ENCODE measurements around the gene CLCNKB. TPM values are rescaled to one million over a fixed set of nuclear protein-coding genes. Genes with fewer than 3 reads are reported as not detected.

Gene CLCNKB
- total RNA-seq, 1 donor from 2014 or later, result 0.97 TPM

DNA sequence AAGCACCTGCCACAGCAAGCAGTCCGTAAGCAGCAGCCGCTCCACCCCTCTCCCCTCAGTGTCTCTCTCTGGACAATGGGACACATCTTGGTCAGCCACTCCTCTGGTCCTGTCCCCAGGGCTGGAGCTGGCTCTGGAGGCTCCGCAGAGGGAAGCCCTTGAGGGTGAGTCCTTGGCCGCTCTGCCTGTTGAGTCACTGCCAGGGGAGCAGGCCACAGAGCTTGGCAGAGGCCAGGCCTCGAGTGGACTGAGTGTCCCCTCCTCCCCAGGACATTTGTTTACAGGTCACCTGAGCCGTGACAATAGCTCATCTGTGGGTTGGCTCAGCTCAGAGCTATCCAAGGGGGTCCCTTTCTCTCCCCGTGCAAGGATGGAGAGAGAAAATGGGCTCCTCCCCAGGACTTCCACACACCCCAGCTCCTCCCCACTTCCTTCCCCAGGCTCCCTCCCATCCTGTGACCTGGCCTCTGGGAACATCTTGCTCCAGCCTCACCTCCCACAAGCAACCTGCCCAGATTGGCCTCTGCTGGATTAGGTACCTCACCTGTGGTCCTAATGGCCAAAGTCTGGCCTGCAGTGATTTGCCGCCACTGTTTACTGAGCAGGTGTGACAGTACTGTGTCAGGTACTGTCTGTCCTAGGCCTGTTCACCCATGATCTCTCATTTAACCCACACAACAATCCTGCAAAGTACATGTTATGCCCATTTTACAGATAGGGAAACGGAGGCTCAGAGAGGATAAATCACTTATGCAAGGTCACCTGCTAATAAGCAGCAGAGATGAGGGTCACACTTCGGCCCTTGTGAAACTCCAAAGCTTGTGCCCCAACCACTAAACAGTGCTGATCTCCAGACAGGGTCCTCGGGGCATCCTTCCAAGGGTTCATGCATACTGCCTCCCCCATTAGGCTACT is 25.0 kb downstream of the CLCNKB start:
- H3K4me1 ChIP-seq, result peaks cover 39% of the 10 kb centered on the region
- no peak overlapping the region for H3K27ac ChIP-seq
- H3K36me3 ChIP-seq, result no peaks in the 10 kb centered on the region
- Mint-ChIP-seq H3K9me3 (no peaks in the 10 kb centered on the region), H3K4me1 (peaks cover 49% of the 10 kb centered on the region), H3K4me3 (peak overlapping the region; percentile 73), H3K27me3 (ENCODE audit: insufficient read depth, low read depth) (peaks cover 17% of the 10 kb centered on the region), H3K36me3 (no peaks in the 10 kb centered on the region), H3K27ac (peak overlapping the region; percentile 83)
- no peaks in the 10 kb centered on the region for H3K9me3 ChIP-seq (ENCODE audit: low read depth)
- no peak overlapping the region for H2AFZ ChIP-seq (replicated peaks)
- no peaks in the 10 kb centered on the region for H3K79me2 ChIP-seq (ENCODE audit: low read depth)
- H3F3A ChIP-seq (ENCODE audit: low read depth), result peaks cover 15% of the 10 kb centered on the region
- H3K27me3 ChIP-seq, result peaks cover 21% of the 10 kb centered on the region
- no peak for DNase-seq (ENCODE audit: low spot score)
- TF ChIP-seq EZH2phosphoT487 (IDR thresholded peaks at IDR 0.05) (no peak), EZH2 (IDR thresholded peaks at IDR 0.05) (no peak), CTCF (IDR thresholded peaks at IDR 0.05) (no peak)
- H3K4me2 ChIP-seq, result peak overlapping the region; percentile 1
- no peaks in the 10 kb centered on the region for H4K20me1 ChIP-seq (ENCODE audit: low read depth)
- H3K9ac ChIP-seq, result no peak overlapping the region
- H3K4me3 ChIP-seq, result no peak overlapping the region

DNA sequence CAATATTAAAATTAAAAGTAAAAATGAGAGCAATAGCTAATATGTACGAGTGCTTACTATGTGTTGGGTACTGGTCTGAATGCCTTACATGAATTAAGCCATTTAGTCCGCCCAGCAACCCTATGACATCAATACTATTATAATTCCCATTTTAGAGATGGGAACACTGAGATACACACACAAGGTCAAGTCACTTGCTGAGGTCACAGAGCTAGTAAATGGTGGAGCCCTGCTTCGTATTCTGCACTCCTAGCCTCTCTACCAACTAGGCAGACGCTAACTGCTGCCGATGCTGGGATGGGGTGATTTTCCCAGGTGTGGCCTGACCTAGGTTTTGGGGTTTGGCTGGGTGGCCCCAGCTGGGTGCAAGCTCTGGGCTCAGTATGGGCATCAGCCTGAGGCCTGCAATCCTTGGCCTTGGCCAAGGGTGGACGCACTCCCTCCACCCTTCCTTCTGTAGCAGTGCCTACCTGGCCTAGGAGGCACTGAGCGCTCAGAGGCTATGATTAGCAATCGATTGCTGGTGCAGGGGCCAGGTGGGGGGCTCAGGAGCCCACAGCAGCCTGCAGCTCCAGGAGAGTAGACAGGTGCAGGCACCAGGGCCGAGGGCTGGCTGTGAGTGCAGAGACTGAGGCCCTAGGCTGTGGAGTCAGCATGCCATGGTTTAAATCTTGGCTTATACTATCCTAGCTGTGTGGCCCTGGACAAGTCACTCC is 27.2 kb downstream of the CLCNKB start:
- peaks cover 29% of the 10 kb centered on the region for H3K4me1 ChIP-seq
- Mint-ChIP-seq H3K9me3 (no peaks in the 10 kb centered on the region), H3K4me3 (no peak overlapping the region), H3K27ac (no peak overlapping the region), H3K4me1 (peaks cover 37% of the 10 kb centered on the region), H3K27me3 (ENCODE audit: insufficient read depth, low read depth) (peaks cover 31% of the 10 kb centered on the region), H3K36me3 (no peaks in the 10 kb centered on the region)
- no peak for DNase-seq (ENCODE audit: low spot score)
- no peaks in the 10 kb centered on the region for H3K36me3 ChIP-seq
- no peak overlapping the region for H3K4me3 ChIP-seq
- H3K27me3 ChIP-seq, result peaks cover 43% of the 10 kb centered on the region
- no peak overlapping the region for H2AFZ ChIP-seq (replicated peaks)
- H3K9ac ChIP-seq, result no peak overlapping the region
- TF ChIP-seq EZH2phosphoT487 (IDR thresholded peaks at IDR 0.05), result no peak
- no peak for TF ChIP-seq EZH2 (IDR thresholded peaks at IDR 0.05)
- TF ChIP-seq CTCF (IDR thresholded peaks at IDR 0.05), result no peak
- H4K20me1 ChIP-seq (ENCODE audit: low read depth), result no peaks in the 10 kb centered on the region
- peaks cover 15% of the 10 kb centered on the region for H3F3A ChIP-seq (ENCODE audit: low read depth)
- no peak overlapping the region for H3K27ac ChIP-seq
- H3K4me2 ChIP-seq, result no peak overlapping the region
- H3K79me2 ChIP-seq (ENCODE audit: low read depth), result no peaks in the 10 kb centered on the region
- H3K9me3 ChIP-seq (ENCODE audit: low read depth), result no peaks in the 10 kb centered on the region

DNA sequence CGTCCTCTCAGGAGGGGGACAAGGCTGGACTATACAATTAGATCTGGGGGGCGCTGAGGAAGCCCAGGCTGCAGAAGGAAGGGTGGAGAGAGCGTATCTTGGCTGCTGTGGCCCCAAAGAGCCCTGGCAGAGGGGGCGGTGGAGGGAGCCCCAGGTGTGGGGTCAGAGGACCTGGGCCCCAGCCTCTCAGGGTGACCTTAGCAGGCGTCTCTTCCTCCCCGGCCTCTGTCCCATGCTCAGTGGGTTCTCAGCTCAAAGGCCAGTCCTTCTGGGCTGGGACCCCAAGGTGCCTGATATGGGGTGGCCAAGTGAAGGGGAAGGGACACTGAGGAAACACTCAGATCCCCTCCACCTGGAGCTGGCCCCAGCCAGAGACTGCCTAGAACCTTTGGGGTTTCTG is 28.0 kb downstream of the CLCNKB start:
- Histone ChIP-seq H2AFZ (replicated peaks) (no peak overlapping the region), H3K4me1 (peaks cover 29% of the 10 kb centered on the region), H3K4me2 (no peak overlapping the region), H3K79me2 (ENCODE audit: low read depth) (no peaks in the 10 kb centered on the region), H3K4me3 (no peak overlapping the region), H3K9ac (no peak overlapping the region), H4K20me1 (ENCODE audit: low read depth) (no peaks in the 10 kb centered on the region), H3K9me3 (ENCODE audit: low read depth) (no peaks in the 10 kb centered on the region), H3K27me3 (peaks cover 51% of the 10 kb centered on the region), H3K27ac (no peak overlapping the region), H3F3A (ENCODE audit: low read depth) (peaks cover 15% of the 10 kb centered on the region), H3K36me3 (no peaks in the 10 kb centered on the region)
- H3K27ac Mint-ChIP-seq, result no peak overlapping the region
- no peaks in the 10 kb centered on the region for H3K36me3 Mint-ChIP-seq
- peaks cover 38% of the 10 kb centered on the region for H3K4me1 Mint-ChIP-seq
- TF ChIP-seq CTCF (IDR thresholded peaks at IDR 0.05) (no peak), EZH2phosphoT487 (IDR thresholded peaks at IDR 0.05) (no peak), EZH2 (IDR thresholded peaks at IDR 0.05) (no peak)
- H3K4me3 Mint-ChIP-seq, result no peak overlapping the region
- peaks cover 28% of the 10 kb centered on the region for H3K27me3 Mint-ChIP-seq (ENCODE audit: insufficient read depth, low read depth)
- no peaks in the 10 kb centered on the region for H3K9me3 Mint-ChIP-seq
- DNase-seq (ENCODE audit: low spot score), result no peak
